Testis (tissue), 2 donors: ENCODE measurements around the gene FAM210A.

Experiments used
- CTCF ChIP-seq, 3 experiments: fragments of 450-650 bp in 2 of 3; fragments of 200-600 bp in 1 of 3; sonication (generic) in 1 of 3; IDR thresholded peaks; one replicate each; pipeline ENCODE4 v1.5.1; 2016 to 2019; ENCODE audit warnings: antibody characterized with exemption in 3 of 3, mild to moderate bottlenecking in 2 of 3, moderate library complexity in 1 of 3
- POLR2A ChIP-seq: fragments of 450-650 bp; IDR thresholded peaks from one replicate; pipeline ENCODE4 v1.6.1; 2017; ENCODE audit warnings: antibody characterized with exemption, mild to moderate bottlenecking, moderate library complexity

DNA sequence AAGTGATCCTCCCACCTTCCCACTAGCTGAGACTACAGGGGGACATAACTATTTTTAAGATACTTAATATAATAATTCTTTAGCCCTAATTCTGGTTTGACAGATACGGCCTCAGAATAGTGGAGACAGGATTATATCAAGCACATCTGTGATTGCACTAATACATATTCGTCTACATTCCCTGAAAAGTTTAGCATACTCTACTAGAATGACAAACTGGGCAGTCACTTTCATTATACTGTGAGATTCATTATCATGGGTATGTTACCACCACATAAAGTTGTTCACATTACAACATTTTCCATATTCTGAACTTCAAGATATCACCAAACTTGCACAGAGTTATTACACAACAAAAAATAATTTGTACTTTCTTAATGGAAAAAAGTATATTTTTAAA is 11.0 kb downstream of the FAM210A start:
- TF ChIP-seq CTCF (IDR thresholded peaks at IDR 0.05) (no peak), POLR2A (no peak)
